GM12878 (cell line): ENCODE data around the gene MSI2. TPM values are rescaled to one million over a fixed set of nuclear protein-coding genes. Genes with fewer than 3 reads are reported as not detected.
A peak's percentile ranks its signal among the peaks of the same experiment; 100 is the strongest.

ENCODE experiments used
- ATAC-seq: fragments of 200-7000 bp; cut with Tn5 transposase; 3 replicates; pipeline ENCODE4 v1.9.1; 2020; ENCODE audit warnings: mild to moderate bottlenecking, moderate library complexity
- BruUV-seq: library from RNA; stranded (reverse); fragments of 400-500 nt; replicated peaks from 2 replicates; lab custom pipeline; 2021; lab: Mats Ljungman, UMichigan
- CTCF ChIA-PET: fragments of 300-600 bp; sonication (Branson Sonifier 250); formaldehyde crosslinking; extraction: SDS; loops from one replicate; lab custom pipeline; 2021; ENCODE audit warnings: inconsistent platforms; lab: Yijun Ruan, JAX
- POLR2A ChIA-PET: fragments of 350-600 bp; formaldehyde crosslinking; extraction: SDS; loops from one replicate; lab custom pipeline; 2021; ENCODE audit warnings: inconsistent platforms; lab: Charles Lee
- RAD21 ChIA-PET: fragments of 300-600 bp; sonication (Branson Sonifier 250); formaldehyde crosslinking; loops from one replicate; lab custom pipeline; 2023; ENCODE audit warnings: antibody characterized with exemption; ENCODE audit not compliant: unreplicated experiment; lab: Charles Lee
- SMC1A ChIA-PET: fragments of 300-600 bp; sonication (Branson Sonifier 250); formaldehyde crosslinking; loops from one replicate; lab custom pipeline; 2023; ENCODE audit not compliant: unreplicated experiment, uncharacterized antibody; lab: Charles Lee
- DNase-seq: peaks from one replicate; pipeline ENCODE4 v3.0.0-alpha.2; 2011; ENCODE audit warnings: low read depth, low spot score
- FAIRE-seq: peaks from 3 replicates; lab custom pipeline; 2011; peaks lifted over from hg19 to GRCh38; lab: Jason Lieb, UNC
- H2AFZ ChIP-seq: 2 replicates; pipeline ENCODE4 v1.6.0; 2011; ENCODE audit warnings: low read depth, low read length, control low read depth; ENCODE audit not compliant: control insufficient read depth
- H3K27ac ChIP-seq: 2 replicates; pipeline ENCODE4 v1.5.1; 2011; ENCODE audit warnings: control low read depth; ENCODE audit not compliant: control insufficient read depth, insufficient read depth
- H3K27me3 ChIP-seq, 2 experiments: replicated peaks in 1 of 2; 2 replicates each; pipeline versions ENCODE4 v1.6.0 to v1.6.1; 2011; ENCODE audit warnings: low read length in 1 of 2; ENCODE audit not compliant: control insufficient read depth in 2 of 2, insufficient read depth in 2 of 2
- H3K36me3 ChIP-seq, 2 experiments: 2 replicates each; pipeline ENCODE4 v1.5.1; 2011; ENCODE audit warnings: low read length in 1 of 2; ENCODE audit not compliant: control insufficient read depth in 2 of 2, insufficient read depth in 2 of 2
- H3K4me1 ChIP-seq: 2 replicates; pipeline ENCODE4 v1.6.1; 2011; ENCODE audit warnings: mild to moderate bottlenecking, low read length, moderate library complexity, mixed read lengths; ENCODE audit not compliant: control insufficient read depth, insufficient read depth
- H3K4me2 ChIP-seq: 2 replicates; pipeline ENCODE4 v1.6.0; 2011; ENCODE audit warnings: control low read depth; ENCODE audit not compliant: control insufficient read depth, insufficient read depth
- H3K4me3 ChIP-seq: fragments of 200-600 bp; sonication (generic); 2 replicates; pipeline ENCODE4 v1.5.1; 2016
- H3K79me2 ChIP-seq: 2 replicates; pipeline ENCODE4 v1.6.0; 2011; ENCODE audit warnings: low read length; ENCODE audit not compliant: control insufficient read depth, insufficient read depth
- H3K9ac ChIP-seq: 2 replicates; pipeline ENCODE4 v1.8.0; 2011; ENCODE audit warnings: low read length, control low read depth, mixed read lengths; ENCODE audit not compliant: control insufficient read depth, insufficient read depth
- H3K9me3 ChIP-seq: replicated peaks from 3 replicates; pipeline ENCODE4 v1.5.1; 2011; ENCODE audit warnings: mild to moderate bottlenecking, low read length; ENCODE audit not compliant: control insufficient read depth, insufficient read depth
- H4K20me1 ChIP-seq: 2 replicates; pipeline ENCODE4 v1.6.0; 2011; ENCODE audit not compliant: control insufficient read depth, insufficient read depth
- CBFB ChIP-seq: IDR thresholded peaks from 2 replicates; pipeline ENCODE4 v1.6.1; 2016; ENCODE audit warnings: antibody characterized with exemption, low read depth
- EP300 ChIP-seq, 2 experiments: fragments of 150-350 bp in 1 of 2; IDR thresholded peaks; 2 replicates each; pipeline ENCODE4 v1.6.1; 2011 to 2012; ENCODE audit warnings: low read depth in 2 of 2, low read length in 2 of 2, borderline replicate concordance in 1 of 2, improper control_type of control experiment in 1 of 2, inconsistent platforms in 1 of 2; ENCODE audit not compliant: control insufficient read depth in 1 of 2
- HDGF ChIP-seq: fragments of 450-650 bp; IDR thresholded peaks from 2 replicates; pipeline ENCODE4 v1.6.1; 2016; ENCODE audit warnings: antibody characterized with exemption
- IKZF2 ChIP-seq, 2 experiments: fragments of 450-650 bp; IDR thresholded peaks; 2 replicates each; pipeline ENCODE4 v1.6.1; 2017; ENCODE audit warnings: mild to moderate bottlenecking in 2 of 2, moderate library complexity in 2 of 2
- NFIC ChIP-seq: IDR thresholded peaks from 2 replicates; pipeline ENCODE4 v1.6.1; 2012; ENCODE audit warnings: low read depth, mild to moderate bottlenecking, inconsistent platforms, low read length, moderate library complexity
- NFYB ChIP-seq: IDR thresholded peaks from 2 replicates; pipeline ENCODE4 v1.6.1; 2011; ENCODE audit warnings: low read depth, mild to moderate bottlenecking, low read length, improper control_type of control experiment, moderate library complexity; ENCODE audit not compliant: insufficient read depth
- SPI1 ChIP-seq: IDR thresholded peaks from 2 replicates; pipeline ENCODE4 v1.6.1; 2011; ENCODE audit warnings: low read depth, mild to moderate bottlenecking, low read length, moderate library complexity, borderline replicate concordance; ENCODE audit not compliant: insufficient read depth
- USF1 ChIP-seq: IDR thresholded peaks from 2 replicates; pipeline ENCODE4 v1.6.1; 2011; ENCODE audit warnings: borderline replicate concordance, low read depth, mild to moderate bottlenecking, moderate library complexity, mixed read lengths, low read length; ENCODE audit not compliant: insufficient read depth; ENCODE audit errors: extremely low read length
- ZNF384 ChIP-seq: IDR thresholded peaks from 2 replicates; pipeline ENCODE4 v1.6.1; 2012; ENCODE audit warnings: low read depth, mild to moderate bottlenecking, low read length, improper control_type of control experiment, borderline replicate concordance
- WGBS: methylation state at CpG from one replicate; pipeline ENCODE4 v1.1.6; 2016; ENCODE audit warnings: low lambda C conversion rate; ENCODE audit not compliant: insufficient replicate concordance, insufficient coverage; ENCODE audit errors: missing lambda C conversion rate; 5-methylcytosine and 5-hydroxymethylcytosine counted together
- in situ Hi-C: fragments of 300-500 bp; cut with MboI; formaldehyde crosslinking; loops from 9 replicates; pipeline ENCODE4 v1.14.3; 2018; ENCODE audit warnings: mixed read lengths
- intact Hi-C: fragments of 100-400 bp; cut with micrococcal nuclease; formaldehyde crosslinking; loops from one replicate; pipeline ENCODE4 v1.14.2; 2022; ENCODE audit not compliant: unreplicated experiment
- polyA plus RNA-seq, 11 experiments: library from polyadenylated mRNA; depleted of rRNA in 4 of 11; unstranded in 6 of 11; stranded (reverse) in 5 of 11; fragments of >200 nt; fragmentation: Nextera tagmentation in 4 of 11; fragmentation: Illumina TruSeq in 1 of 11; extraction: Ambion mirVana in 4 of 11; extraction: Trizol in 1 of 11; gene quantifications; 1 replicate in 1 of 11; 2 replicates in 10 of 11; pipeline versions ENCODE4 v1.2.1 to v1.2.3, GENCODE V29; 2011 to 2016; ENCODE audit warnings: inconsistent platforms in 2 of 11, missing spikeins in 2 of 11, low read depth in 1 of 11
- total RNA-seq, 4 experiments: library from RNA; depleted of rRNA in 3 of 4; stranded (reverse); fragments of >200 nt in 3 of 4; fragmentation: Illumina TruSeq in 1 of 4; extraction: Trizol in 1 of 4; gene quantifications; 2 replicates each; pipeline versions ENCODE4 v1.2.1 to v1.2.3, GENCODE V29; 2013 to 2021
- TF ChIP-seq, protein P1 (sequence below): IDR thresholded peaks from 2 replicates; pipeline ENCODE4 v1.6.1; 2011; ENCODE audit warnings: low read depth, mild to moderate bottlenecking, low read length, moderate library complexity, borderline replicate concordance; ENCODE audit errors: extremely low read depth
- TF ChIP-seq, protein P2 (sequence below): fragments of 450-650 bp; IDR thresholded peaks from 2 replicates; pipeline ENCODE4 v1.6.1; 2018; ENCODE audit warnings: mild to moderate bottlenecking, low read depth, moderate library complexity; ENCODE audit not compliant: partially characterized antibody

Gene MSI2
- total and polyA plus RNA-seq, 10 of the 15 experiments (the other 5 are each of a cell fraction or from before 2014, with no cell fraction given): 6.1 to 76.1 (median 42.0) TPM

DNA sequence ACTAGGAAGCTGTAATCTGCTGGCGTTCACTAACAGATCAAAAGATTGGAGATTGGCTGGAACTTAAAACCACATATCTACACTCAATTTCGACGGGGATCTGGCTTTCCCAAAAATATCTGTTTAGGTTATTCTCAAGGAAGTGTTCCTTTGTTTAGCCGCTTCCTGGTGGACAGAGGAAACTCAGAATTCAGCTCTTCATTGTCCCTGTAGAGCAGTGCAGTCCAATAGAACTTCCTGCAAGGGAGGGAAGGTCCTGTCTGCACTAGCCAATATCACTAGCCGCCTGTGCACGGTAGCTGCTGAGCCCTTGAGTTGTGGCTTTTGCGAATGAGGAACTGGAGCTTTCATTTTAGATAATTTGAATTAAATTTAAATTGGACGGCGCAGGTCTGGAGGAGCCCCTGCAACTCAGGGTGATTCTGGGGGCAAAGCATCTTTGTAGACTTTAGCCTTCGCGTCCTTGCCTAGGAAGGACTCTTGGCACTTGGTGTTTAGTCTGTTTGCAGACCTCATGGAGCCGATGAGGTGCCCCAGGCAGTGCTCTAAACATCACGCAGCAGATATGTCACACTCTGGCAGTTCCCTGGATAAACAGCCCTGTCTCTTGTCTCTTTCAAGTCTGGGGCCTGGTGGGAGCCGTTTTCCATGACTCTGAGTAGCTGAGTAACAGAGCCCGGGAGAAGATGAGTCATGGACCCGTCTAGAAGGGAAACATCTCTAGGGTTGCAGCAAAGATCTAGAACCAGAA, 366.5 kb downstream of the MSI2 start (continued):
- TF ChIP-seq NFYB: no peak
- no peak for TF ChIP-seq HDGF
- 0 out of 2 replicates have a peak, but pooled peaks have one; percentile 48 for TF ChIP-seq CBFB
- peak; percentile 99 for TF ChIP-seq SPI1
- peak; percentile 53; the same call in 1 of the 2 replicates for TF ChIP-seq NFIC
- TF ChIP-seq, protein P1, sequence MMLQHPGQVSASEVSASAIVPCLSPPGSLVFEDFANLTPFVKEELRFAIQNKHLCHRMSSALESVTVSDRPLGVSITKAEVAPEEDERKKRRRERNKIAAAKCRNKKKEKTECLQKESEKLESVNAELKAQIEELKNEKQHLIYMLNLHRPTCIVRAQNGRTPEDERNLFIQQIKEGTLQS: no peak
- TF ChIP-seq EP300 (IDR thresholded peaks at IDR 0.05; ENCODE audit: borderline replicate concordance in 1 of 2, control insufficient read depth in 1 of 2, low read depth in 2 of 2, low read length in 2 of 2): 0 out of 4 replicates have a peak, but pooled peaks of 1 of the 2 experiments have one; percentile 27
- TF ChIP-seq IKZF2 (IDR thresholded peaks at IDR 0.05): no peak; a peak in 1 of 4 replicates

GRCh38 chr17:57623620-57624019, 367.3 kb downstream of the MSI2 start:
- RAD21 ChIA-PET: interaction anchor here (1.3 to 2.2 kb wide), 6 partner anchors 45 to 380 kb away, joined by 4 to 10 read pairs (median 5); no protein-coding TSS in a partner anchor
- no peak for TF ChIP-seq USF1
- TF ChIP-seq, protein P2, sequence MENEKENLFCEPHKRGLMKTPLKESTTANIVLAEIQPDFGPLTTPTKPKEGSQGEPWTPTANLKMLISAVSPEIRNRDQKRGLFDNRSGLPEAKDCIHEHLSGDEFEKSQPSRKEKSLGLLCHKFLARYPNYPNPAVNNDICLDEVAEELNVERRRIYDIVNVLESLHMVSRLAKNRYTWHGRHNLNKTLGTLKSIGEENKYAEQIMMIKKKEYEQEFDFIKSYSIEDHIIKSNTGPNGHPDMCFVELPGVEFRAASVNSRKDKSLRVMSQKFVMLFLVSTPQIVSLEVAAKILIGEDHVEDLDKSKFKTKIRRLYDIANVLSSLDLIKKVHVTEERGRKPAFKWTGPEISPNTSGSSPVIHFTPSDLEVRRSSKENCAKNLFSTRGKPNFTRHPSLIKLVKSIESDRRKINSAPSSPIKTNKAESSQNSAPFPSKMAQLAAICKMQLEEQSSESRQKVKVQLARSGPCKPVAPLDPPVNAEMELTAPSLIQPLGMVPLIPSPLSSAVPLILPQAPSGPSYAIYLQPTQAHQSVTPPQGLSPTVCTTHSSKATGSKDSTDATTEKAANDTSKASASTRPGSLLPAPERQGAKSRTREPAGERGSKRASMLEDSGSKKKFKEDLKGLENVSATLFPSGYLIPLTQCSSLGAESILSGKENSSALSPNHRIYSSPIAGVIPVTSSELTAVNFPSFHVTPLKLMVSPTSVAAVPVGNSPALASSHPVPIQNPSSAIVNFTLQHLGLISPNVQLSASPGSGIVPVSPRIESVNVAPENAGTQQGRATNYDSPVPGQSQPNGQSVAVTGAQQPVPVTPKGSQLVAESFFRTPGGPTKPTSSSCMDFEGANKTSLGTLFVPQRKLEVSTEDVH: no peak
- TF ChIP-seq ZNF384: no peak

More at GRCh38 chr17:57623620-57624019, 367.3 kb downstream of the MSI2 start:
- ChIA-PET CTCF (interaction anchor here (1.2 to 2.6 kb wide), 4 partner anchors 26 to 379 kb away, joined by 5 to 21 read pairs (median 7); no protein-coding TSS in a partner anchor), SMC1A (interaction anchor here (0.9 to 3.2 kb wide), 16 partner anchors 9 to 381 kb away, joined by 3 to 14 read pairs (median 4); no protein-coding TSS in a partner anchor), POLR2A (no interaction called here)
- Histone ChIP-seq H3K4me1 (peaks cover 40% of the 10 kb centered on the region), H3K79me2 (no peaks in the 10 kb centered on the region), H2AFZ (no peak overlapping the region), H3K4me2 (peak overlapping the region; percentile 91; the same call in 1 of the 2 replicates), H3K27ac (peak overlapping the region; percentile 72), H3K4me3 (no peak overlapping the region), H3K9me3 (no peaks in the 10 kb centered on the region), H3K36me3 (peaks cover 8 to 15% of the 10 kb centered on the region in 2 experiments), H3K27me3 (no peaks in the 10 kb centered on the region), H3K9ac (no peak overlapping the region), H4K20me1 (no peaks in the 10 kb centered on the region; the same call in 1 of the 2 replicates)
- intact Hi-C loops (no loop called here), in situ Hi-C loops (no loop called here)
- whole genome bisulfite sequencing: 50% methylated on average over 11 of the region's 11 CpGs
- no TSS peak for BruUV-seq
- FAIRE-seq (no peak), ATAC-seq (peak; percentile 16; the same call in 1 of the 3 replicates), DNase-seq (no peak)
